Measurements from ENCODE around the gene LRP5.
"Not testable (repeated sequence)": the region's sequence is repeated elsewhere in the genome, so short reads cannot be mapped to it uniquely, and the experiment has no call there.

Gene LRP5

DNA sequence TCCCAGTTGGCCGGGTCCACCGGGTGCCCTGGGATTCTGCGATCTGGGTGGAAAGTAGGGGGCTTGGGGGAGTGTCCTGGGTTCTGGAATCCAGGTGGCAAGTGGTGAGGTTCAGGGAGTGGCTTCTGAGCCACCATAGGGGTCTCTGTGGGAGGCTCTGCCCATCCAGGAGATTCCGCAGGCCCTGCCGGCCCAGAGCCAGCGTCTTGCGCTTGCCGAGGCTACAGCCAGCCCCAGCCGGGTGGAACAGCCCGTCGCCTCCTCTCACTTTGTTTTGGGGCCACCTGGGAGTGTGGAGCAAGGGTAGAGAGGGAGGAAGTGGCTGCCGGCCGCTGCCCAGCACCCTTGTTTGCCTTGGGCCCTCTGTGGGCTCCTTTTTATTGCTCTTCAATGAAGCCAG lies 87.5 kb downstream of the LRP5 start:
- no peaks in the 10 kb centered on the region for H3K9me3 Mint-ChIP-seq
- no peaks in the 10 kb centered on the region for H3K27me3 Mint-ChIP-seq
- no peaks in the 10 kb centered on the region for H3K4me1 Mint-ChIP-seq
- H3K4me3 Mint-ChIP-seq: no peak overlapping the region
- no peak overlapping the region for H3K27ac Mint-ChIP-seq
- no peaks in the 10 kb centered on the region for H3K36me3 Mint-ChIP-seq (ENCODE audit: low read depth)
- DNase-seq (no peak), ATAC-seq (no peak)

GRCh38 chr11:68400584-68400983 lies 88.2 kb downstream of the LRP5 start:
- not testable (repeated sequence) for H3K4me1 Mint-ChIP-seq; H3K27ac Mint-ChIP-seq; H3K9me3 Mint-ChIP-seq; H3K36me3 Mint-ChIP-seq (ENCODE audit: low read depth); H3K27me3 Mint-ChIP-seq; ATAC-seq; DNase-seq; H3K4me3 Mint-ChIP-seq

- no peak for DNase-seq
- ATAC-seq: no peak
- H3K27me3 Mint-ChIP-seq: no peaks in the 10 kb centered on the region
Measured at GRCh38 chr11:68401856-68402255, 89.5 kb downstream of the LRP5 start.

GRCh38 chr11:68402355-68403031 lies 90.1 kb downstream of the LRP5 start:
- H3K4me3 Mint-ChIP-seq: no peak overlapping the region
- no peak overlapping the region for H3K27ac Mint-ChIP-seq
- H3K36me3 Mint-ChIP-seq (ENCODE audit: low read depth): peaks cover 2% of the 10 kb centered on the region
- no peaks in the 10 kb centered on the region for H3K9me3 Mint-ChIP-seq
- no peaks in the 10 kb centered on the region for H3K27me3 Mint-ChIP-seq
- no peaks in the 10 kb centered on the region for H3K4me1 Mint-ChIP-seq
- DNase-seq: no peak
- ATAC-seq: no peak

More at GRCh38 chr11:68401856-68402255, 89.5 kb downstream of the LRP5 start:
- Mint-ChIP-seq H3K27ac (no peak overlapping the region), H3K36me3 (ENCODE audit: low read depth) (peaks cover under 1% of the 10 kb centered on the region), H3K9me3 (no peaks in the 10 kb centered on the region), H3K4me1 (no peaks in the 10 kb centered on the region), H3K4me3 (no peak overlapping the region)

DNA sequence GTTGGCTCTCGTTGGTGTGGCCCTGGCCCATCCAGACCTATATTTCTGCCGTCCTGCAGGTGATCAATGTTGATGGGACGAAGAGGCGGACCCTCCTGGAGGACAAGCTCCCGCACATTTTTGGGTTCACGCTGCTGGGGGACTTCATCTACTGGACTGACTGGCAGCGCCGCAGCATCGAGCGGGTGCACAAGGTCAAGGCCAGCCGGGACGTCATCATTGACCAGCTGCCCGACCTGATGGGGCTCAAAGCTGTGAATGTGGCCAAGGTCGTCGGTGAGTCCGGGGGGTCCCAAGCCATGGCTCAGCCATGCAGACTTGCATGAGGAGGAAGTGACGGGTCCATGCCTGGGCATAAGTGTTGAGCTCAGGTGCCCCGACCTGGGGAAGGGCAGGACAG lies 91.0 kb downstream of the LRP5 start:
- no peak overlapping the region for H3K27ac Mint-ChIP-seq
- H3K9me3 Mint-ChIP-seq: no peaks in the 10 kb centered on the region
- peaks cover 2% of the 10 kb centered on the region for H3K36me3 Mint-ChIP-seq (ENCODE audit: low read depth)
- no peaks in the 10 kb centered on the region for H3K27me3 Mint-ChIP-seq
- DNase-seq (no peak), ATAC-seq (no peak)
- no peaks in the 10 kb centered on the region for H3K4me1 Mint-ChIP-seq
- H3K4me3 Mint-ChIP-seq: no peak overlapping the region

GRCh38 chr11:68403831-68404230 lies 91.4 kb downstream of the LRP5 start:
- Mint-ChIP-seq H3K27me3 (no peaks in the 10 kb centered on the region), H3K9me3 (no peaks in the 10 kb centered on the region), H3K27ac (no peak overlapping the region), H3K36me3 (ENCODE audit: low read depth) (peaks cover 2% of the 10 kb centered on the region), H3K4me1 (no peaks in the 10 kb centered on the region), H3K4me3 (no peak overlapping the region)
- ATAC-seq: no peak
- DNase-seq: no peak

GRCh38 chr11:68406324-68407313 lies 94.2 kb downstream of the LRP5 start:
- Mint-ChIP-seq H3K36me3 (ENCODE audit: low read depth) (peaks cover 2% of the 10 kb centered on the region), H3K27ac (no peak overlapping the region), H3K9me3 (no peaks in the 10 kb centered on the region), H3K27me3 (no peaks in the 10 kb centered on the region), H3K4me1 (no peaks in the 10 kb centered on the region), H3K4me3 (no peak overlapping the region)
- no peak for ATAC-seq
- no peak for DNase-seq

DNA sequence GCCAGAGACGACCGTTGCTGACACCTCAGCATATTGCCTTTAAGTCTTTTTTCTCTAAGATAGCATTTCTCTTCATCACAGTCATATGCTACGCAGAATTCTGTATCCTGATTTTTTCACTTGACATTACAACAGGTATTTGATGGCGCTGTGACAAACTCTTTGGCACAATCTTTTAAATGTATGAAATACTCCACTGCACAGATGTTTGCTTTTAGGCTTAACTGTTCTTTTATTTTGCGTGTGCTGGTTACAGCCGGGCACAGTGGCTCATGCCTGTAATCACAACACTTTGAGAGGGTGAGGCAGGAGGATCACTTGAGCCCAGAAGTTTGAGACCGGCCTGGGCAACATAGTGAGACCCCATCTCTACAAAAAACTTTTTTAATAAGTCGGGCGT lies 96.1 kb downstream of the LRP5 start:
- Mint-ChIP-seq H3K4me1 (peaks cover 2% of the 10 kb centered on the region), H3K36me3 (ENCODE audit: low read depth) (peaks cover 2% of the 10 kb centered on the region), H3K9me3 (no peaks in the 10 kb centered on the region), H3K4me3 (no peak overlapping the region), H3K27me3 (no peaks in the 10 kb centered on the region), H3K27ac (no peak overlapping the region)
- DNase-seq (no peak), ATAC-seq (no peak)

DNA sequence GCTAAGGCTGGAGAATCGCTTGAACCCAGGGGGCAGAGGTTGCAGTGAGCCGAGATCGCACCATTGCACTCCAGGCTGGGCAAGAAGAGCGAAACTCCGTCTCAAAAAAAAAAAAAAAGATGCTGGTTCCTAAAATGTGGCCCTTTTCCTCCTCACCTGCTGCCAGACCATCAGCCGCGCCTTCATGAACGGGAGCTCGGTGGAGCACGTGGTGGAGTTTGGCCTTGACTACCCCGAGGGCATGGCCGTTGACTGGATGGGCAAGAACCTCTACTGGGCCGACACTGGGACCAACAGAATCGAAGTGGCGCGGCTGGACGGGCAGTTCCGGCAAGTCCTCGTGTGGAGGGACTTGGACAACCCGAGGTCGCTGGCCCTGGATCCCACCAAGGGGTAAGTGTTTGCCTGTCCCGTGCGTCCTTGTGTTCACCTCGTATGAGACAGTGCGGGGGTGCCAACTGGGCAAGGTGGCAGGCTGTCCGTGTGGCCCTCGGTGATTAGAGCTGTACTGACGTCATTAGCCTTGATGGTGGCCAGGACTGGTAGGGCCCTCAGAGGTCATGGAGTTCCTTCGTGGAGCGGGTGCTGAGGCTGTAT lies 97.5 kb downstream of the LRP5 start:
- Mint-ChIP-seq H3K9me3 (no peaks in the 10 kb centered on the region), H3K27me3 (no peaks in the 10 kb centered on the region)

GRCh38 chr11:68411501-68411991 lies 99.2 kb downstream of the LRP5 start:
- ATAC-seq (no peak), DNase-seq (no peak)
- H3K9me3 Mint-ChIP-seq: no peaks in the 10 kb centered on the region
- no peak overlapping the region for H3K4me3 Mint-ChIP-seq
- H3K27ac Mint-ChIP-seq: no peak overlapping the region
- peaks cover 2% of the 10 kb centered on the region for H3K36me3 Mint-ChIP-seq (ENCODE audit: low read depth)
- no peaks in the 10 kb centered on the region for H3K27me3 Mint-ChIP-seq
- peaks cover 2% of the 10 kb centered on the region for H3K4me1 Mint-ChIP-seq

More for the DNA sequence above, 97.5 kb downstream of the LRP5 start:
- Mint-ChIP-seq H3K4me1 (peaks cover 2% of the 10 kb centered on the region), H3K36me3 (ENCODE audit: low read depth) (peaks cover 2% of the 10 kb centered on the region), H3K27ac (no peak overlapping the region), H3K4me3 (no peak overlapping the region)
- ATAC-seq: no peak
- DNase-seq: no peak

DNA sequence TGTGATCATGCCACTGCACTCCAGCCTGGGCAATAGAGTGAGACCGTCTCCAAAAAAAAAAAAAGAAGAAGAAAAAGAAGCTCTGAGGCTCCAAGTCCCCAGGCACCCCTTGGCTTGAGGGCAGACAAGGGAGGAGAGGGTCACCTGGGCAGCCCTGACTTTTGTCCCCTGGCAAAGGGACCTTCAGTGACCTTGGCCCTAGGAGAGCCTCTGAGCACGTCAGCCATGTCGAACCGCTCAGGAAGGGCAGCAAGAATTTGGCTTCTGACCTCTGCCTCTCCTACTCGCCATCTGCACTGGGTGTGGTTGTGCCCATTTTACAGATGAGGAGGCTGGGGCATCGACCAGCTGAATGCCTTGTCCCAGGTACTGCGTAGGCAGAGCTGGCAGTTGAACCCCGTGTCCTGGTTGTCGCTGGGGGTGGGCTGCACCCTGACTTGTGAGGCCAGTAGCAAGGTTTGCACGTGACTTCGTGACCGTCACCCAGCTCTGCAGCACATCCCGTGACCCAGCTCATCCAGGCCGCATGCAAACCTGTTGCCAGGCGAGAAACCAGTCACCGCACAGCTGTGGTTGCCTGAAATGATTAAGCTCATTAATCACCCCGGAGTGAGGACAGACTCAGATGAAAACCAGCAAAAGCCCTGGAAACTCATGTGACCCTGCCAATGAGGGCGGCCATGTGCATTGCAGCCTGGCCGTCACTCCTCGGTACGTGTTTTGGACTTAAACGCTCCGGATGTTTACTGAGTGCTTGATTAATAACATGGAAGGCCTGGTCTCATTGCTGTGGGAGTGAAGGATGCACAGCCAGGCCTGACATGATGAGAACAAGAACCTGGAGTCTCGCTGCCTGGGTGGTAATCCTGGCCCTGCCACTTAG lies 100.4 kb downstream of the LRP5 start:
- Mint-ChIP-seq H3K9me3 (no peaks in the 10 kb centered on the region), H3K4me1 (peaks cover 6% of the 10 kb centered on the region), H3K27me3 (no peaks in the 10 kb centered on the region), H3K4me3 (no peak overlapping the region), H3K27ac (no peak overlapping the region), H3K36me3 (ENCODE audit: low read depth) (no peaks in the 10 kb centered on the region)
- DNase-seq (peak; percentile 14), ATAC-seq (peak; percentile 62)

DNA sequence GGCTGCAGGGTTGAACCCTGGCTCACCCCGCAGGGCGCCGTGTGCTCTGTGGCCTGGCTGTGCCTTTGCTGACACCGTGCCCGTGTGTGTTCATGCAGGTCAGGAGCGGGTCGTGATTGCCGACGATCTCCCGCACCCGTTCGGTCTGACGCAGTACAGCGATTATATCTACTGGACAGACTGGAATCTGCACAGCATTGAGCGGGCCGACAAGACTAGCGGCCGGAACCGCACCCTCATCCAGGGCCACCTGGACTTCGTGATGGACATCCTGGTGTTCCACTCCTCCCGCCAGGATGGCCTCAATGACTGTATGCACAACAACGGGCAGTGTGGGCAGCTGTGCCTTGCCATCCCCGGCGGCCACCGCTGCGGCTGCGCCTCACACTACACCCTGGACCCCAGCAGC lies 101.2 kb downstream of the LRP5 start:
- Mint-ChIP-seq H3K27me3 (no peaks in the 10 kb centered on the region), H3K4me3 (no peak overlapping the region), H3K36me3 (ENCODE audit: low read depth) (no peaks in the 10 kb centered on the region), H3K27ac (no peak overlapping the region), H3K4me1 (peaks cover 6% of the 10 kb centered on the region), H3K9me3 (no peaks in the 10 kb centered on the region)
- ATAC-seq: no peak
- no peak for DNase-seq

DNA sequence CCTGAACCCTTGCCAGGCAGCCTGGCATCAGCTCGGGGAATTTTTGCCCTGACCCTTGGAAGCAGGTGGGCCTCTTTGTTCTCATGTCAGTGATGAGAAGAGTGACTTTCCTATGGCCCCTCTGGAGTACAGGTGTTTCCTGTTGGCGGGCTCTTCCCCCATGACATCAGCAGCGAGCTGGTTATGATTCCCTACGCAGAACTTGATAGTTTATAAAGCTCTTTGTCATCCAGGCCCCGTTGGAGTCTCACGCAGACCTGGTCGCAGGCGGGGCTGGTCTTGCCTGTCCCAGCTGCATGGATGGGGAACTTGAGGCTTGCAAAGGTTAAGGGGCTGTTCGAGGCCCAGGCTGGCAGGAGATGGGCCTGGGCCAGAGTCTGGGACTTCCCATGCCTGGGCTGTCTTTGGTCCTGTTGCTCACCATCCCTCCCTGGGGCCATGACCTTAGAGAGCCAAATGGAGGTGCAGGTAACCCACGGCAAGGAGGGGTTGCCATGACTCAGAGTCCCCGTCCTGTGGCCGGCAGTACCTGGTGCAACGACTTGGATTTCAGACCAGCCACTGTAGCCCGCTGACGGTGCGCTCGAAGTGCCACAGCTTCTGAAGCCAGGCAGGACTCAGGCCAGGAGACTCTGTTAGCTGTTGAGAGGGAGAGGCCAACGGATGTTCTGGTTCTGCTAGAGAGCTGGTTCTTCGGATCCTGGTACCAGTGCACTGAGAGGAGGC lies 102.3 kb downstream of the LRP5 start:
- no peaks in the 10 kb centered on the region for H3K36me3 Mint-ChIP-seq (ENCODE audit: low read depth)
- H3K4me3 Mint-ChIP-seq: no peak overlapping the region

More for the DNA sequence above, 102.3 kb downstream of the LRP5 start:
- no peaks in the 10 kb centered on the region for H3K9me3 Mint-ChIP-seq
- peak; percentile 13 for ATAC-seq
- H3K27ac Mint-ChIP-seq: no peak overlapping the region
- peaks cover 6% of the 10 kb centered on the region for H3K4me1 Mint-ChIP-seq
- H3K27me3 Mint-ChIP-seq: no peaks in the 10 kb centered on the region
- DNase-seq: no peak
